ENCODE measurements around the gene DNPH1. TPM values are rescaled to one million over a fixed set of nuclear protein-coding genes. Genes with fewer than 3 reads are reported as not detected.

Gene DNPH1
- total RNA-seq, 4 donors from 2014 or later: 42.3 to 87.6 (median 69.2) TPM

GRCh38 chr6:43242908-43243663, 13.8 kb upstream of the DNPH1 start, which contains the start of gene TTBK1:
Gene TTBK1 (plus strand): TSS chr6:43243481. CDS start chr6:43246661, 3,180 bp downstream.
- H3K27me3 ChIP-seq: peaks cover 24 to 38% (median 36%) of the 10 kb centered on the region in 3 donors
- TF ChIP-seq, protein P1, sequence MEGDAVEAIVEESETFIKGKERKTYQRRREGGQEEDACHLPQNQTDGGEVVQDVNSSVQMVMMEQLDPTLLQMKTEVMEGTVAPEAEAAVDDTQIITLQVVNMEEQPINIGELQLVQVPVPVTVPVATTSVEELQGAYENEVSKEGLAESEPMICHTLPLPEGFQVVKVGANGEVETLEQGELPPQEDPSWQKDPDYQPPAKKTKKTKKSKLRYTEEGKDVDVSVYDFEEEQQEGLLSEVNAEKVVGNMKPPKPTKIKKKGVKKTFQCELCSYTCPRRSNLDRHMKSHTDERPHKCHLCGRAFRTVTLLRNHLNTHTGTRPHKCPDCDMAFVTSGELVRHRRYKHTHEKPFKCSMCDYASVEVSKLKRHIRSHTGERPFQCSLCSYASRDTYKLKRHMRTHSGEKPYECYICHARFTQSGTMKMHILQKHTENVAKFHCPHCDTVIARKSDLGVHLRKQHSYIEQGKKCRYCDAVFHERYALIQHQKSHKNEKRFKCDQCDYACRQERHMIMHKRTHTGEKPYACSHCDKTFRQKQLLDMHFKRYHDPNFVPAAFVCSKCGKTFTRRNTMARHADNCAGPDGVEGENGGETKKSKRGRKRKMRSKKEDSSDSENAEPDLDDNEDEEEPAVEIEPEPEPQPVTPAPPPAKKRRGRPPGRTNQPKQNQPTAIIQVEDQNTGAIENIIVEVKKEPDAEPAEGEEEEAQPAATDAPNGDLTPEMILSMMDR (IDR thresholded peaks at IDR 0.05 in 4 of 5, conservative IDR thresholded peaks at IDR 0.05 in 1 of 5): no peak
- no peak for TF ChIP-seq POLR2A (IDR thresholded peaks at IDR 0.05)
- H3K9me3 ChIP-seq: peaks cover 0 to 4% (median 0%) of the 10 kb centered on the region in 3 donors
- intact Hi-C loops (cut with DNase I; ENCODE audit: low total_unique reads) (no loop called here), in situ Hi-C loops (cut with MboI; ENCODE audit: low sequenced_read_pairs in 4 of 4) (loop anchor here in 1 of 4 donors (25.0 kb wide), 1 partner anchor 269 kb away; the partner anchor contains the start of genes LRRC73, POLR1C and YIPF3)
- no peak within 1 kb of the TSS for H3K4me3 ChIP-seq
- no peaks in the 10 kb centered on the region for H3K36me3 ChIP-seq
- H3K27ac ChIP-seq: no peak within 1 kb of the TSS
- peaks cover 0 to 12% of the 10 kb centered on the region in 2 donors for H3K4me1 ChIP-seq
- no peak for DNase-seq
- no peak for ATAC-seq

- Histone ChIP-seq H3K4me1 (peaks cover 0 to under 1% of the 10 kb centered on the region in 2 donors), H3K27me3 (peaks cover 24 to 43% (median 36%) of the 10 kb centered on the region in 3 donors), H3K27ac (no peak overlapping the region), H3K4me3 (no peak overlapping the region), H3K36me3 (no peaks in the 10 kb centered on the region), H3K9me3 (peaks cover 0 to 4% (median 0%) of the 10 kb centered on the region in 3 donors)
- DNase-seq: no peak
- intact Hi-C loops (cut with DNase I; ENCODE audit: low total_unique reads): no loop called here
- TF ChIP-seq POLR2A (IDR thresholded peaks at IDR 0.05): no peak
- TF ChIP-seq, protein P1 (IDR thresholded peaks at IDR 0.05 in 4 of 5, conservative IDR thresholded peaks at IDR 0.05 in 1 of 5): no peak
- in situ Hi-C loops (cut with MboI; ENCODE audit: low sequenced_read_pairs in 4 of 4): loop anchor here in 1 of 4 donors (25.0 kb wide), 1 partner anchor 271 kb away; the partner anchor contains the start of genes LRRC73, POLR1C and YIPF3
- ATAC-seq: no peak
Measured at GRCh38 chr6:43241446-43241845, 12.2 kb upstream of the DNPH1 start.

DNA sequence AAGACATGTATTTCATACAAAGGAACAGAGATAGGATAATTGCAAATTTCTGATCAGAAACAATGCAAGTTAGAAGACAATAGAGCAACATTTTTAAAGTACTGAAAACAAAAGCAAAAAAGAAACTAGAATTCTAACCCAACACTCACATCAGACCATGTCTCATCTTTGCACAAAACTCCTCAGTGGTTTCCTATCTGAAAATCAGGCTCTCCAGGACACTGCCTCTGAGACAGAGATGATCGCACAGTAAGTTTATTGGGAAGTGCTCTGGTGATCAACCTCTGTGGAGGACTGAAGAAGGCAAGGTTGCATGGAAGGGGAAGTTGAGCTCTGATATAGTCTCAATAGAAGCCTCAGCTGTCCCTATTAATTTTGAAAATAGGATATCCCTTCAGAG, 11.7 kb upstream of the DNPH1 start:
- intact Hi-C loops (cut with DNase I; ENCODE audit: low total_unique reads) (no loop called here), in situ Hi-C loops (cut with MboI; ENCODE audit: low sequenced_read_pairs in 4 of 4) (loop anchor here in 1 of 4 donors (25.0 kb wide), 1 partner anchor 271 kb away; the partner anchor contains the start of genes LRRC73, POLR1C and YIPF3)
- ATAC-seq (no peak), DNase-seq (no peak)
- Histone ChIP-seq H3K27ac (no peak overlapping the region), H3K27me3 (peaks cover 24 to 43% (median 36%) of the 10 kb centered on the region in 3 donors), H3K4me3 (no peak overlapping the region), H3K9me3 (peaks cover 0 to 4% (median 0%) of the 10 kb centered on the region in 3 donors), H3K4me1 (no peaks in the 10 kb centered on the region), H3K36me3 (no peaks in the 10 kb centered on the region)
- TF ChIP-seq POLR2A (IDR thresholded peaks at IDR 0.05): no peak
- TF ChIP-seq, protein P1 (IDR thresholded peaks at IDR 0.05 in 4 of 5, conservative IDR thresholded peaks at IDR 0.05 in 1 of 5): no peak

GRCh38 chr6:43239054-43239453, 9.8 kb upstream of the DNPH1 start:
- Histone ChIP-seq H3K4me3 (no peak overlapping the region), H3K4me1 (no peaks in the 10 kb centered on the region), H3K9me3 (peaks cover 0 to 4% (median 0%) of the 10 kb centered on the region in 3 donors), H3K27ac (no peak overlapping the region), H3K27me3 (peaks cover 22 to 38% (median 28%) of the 10 kb centered on the region in 3 donors), H3K36me3 (no peaks in the 10 kb centered on the region)
- ATAC-seq (no peak), DNase-seq (no peak)
- TF ChIP-seq, protein P1 (IDR thresholded peaks at IDR 0.05 in 4 of 5, conservative IDR thresholded peaks at IDR 0.05 in 1 of 5): no peak
- TF ChIP-seq POLR2A (IDR thresholded peaks at IDR 0.05): no peak
- intact Hi-C loops (cut with DNase I; ENCODE audit: low total_unique reads): no loop called here
- in situ Hi-C loops (cut with MboI; ENCODE audit: low sequenced_read_pairs in 4 of 4): loop anchor here in 1 of 4 donors (25.0 kb wide), 1 partner anchor 273 kb away; the partner anchor contains the start of genes LRRC73, POLR1C and YIPF3
